Epithelial cell of proximal tubule (primary cell): ENCODE measurements around the gene TST. TPM values are rescaled to one million over a fixed set of nuclear protein-coding genes. Genes with fewer than 3 reads are reported as not detected.

Experiments used
- DNase-seq: peaks from one replicate; pipeline ENCODE4 v3.0.0-alpha.2; 2011; ENCODE audit warnings: low read depth
- H3K4me3 ChIP-seq: 2 replicates; pipeline ENCODE4 v1.5.1; 2011; ENCODE audit warnings: low read depth, mild to moderate bottlenecking, low read length
- total RNA-seq: library from RNA; depleted of rRNA; stranded (reverse); fragments of >200 nt; gene quantifications from 2 replicates; pipeline ENCODE4 v1.2.3, GENCODE V29; 2015
- TF ChIP-seq, protein P1 (sequence below): conservative IDR thresholded peaks from 2 replicates; pipeline ENCODE4 v1.5.1; 2012; ENCODE audit warnings: low read depth, mild to moderate bottlenecking, low read length

The TST gene
- total RNA-seq, 1 donor from 2014 or later: 66.9 TPM

DNA sequence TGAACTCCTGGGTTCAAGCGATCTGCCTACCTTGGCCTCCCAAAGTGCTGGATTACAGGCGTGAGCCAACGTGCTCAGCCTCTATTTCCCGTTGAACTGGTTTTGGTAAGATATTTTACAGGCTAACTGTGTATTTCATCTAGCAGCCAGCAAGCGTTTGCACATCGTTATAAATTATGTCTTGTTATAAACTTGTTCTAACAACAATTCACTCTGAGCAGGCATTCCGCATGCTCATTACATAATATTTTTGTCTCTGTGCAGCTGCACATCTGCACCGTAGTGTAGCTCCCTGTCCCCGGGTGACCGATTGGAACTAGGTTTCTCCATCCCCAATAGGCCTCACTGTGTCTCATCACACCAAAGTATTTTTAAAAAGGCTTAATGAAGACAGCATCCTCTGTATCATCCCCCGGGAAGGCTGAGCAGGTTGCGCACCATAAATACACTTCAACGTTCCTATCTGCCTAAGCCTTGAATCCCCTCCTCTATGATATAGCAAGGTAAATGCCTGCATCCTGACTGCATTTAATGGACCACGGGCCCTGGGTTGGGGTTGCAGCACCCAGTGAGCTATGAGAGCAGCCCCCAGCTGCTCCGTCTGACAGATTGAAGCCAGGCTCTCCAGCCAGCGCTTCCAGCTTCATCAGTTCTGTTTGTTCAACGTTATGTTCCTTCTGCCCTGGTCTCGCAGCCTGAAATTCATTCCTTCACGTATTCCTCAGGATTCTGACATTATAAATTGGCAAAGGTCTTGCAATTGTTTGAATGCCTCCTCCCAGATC lies 47.7 kb downstream of the TST start:
- no peak for DNase-seq
- no peak overlapping the region for H3K4me3 ChIP-seq
- TF ChIP-seq, protein P1, sequence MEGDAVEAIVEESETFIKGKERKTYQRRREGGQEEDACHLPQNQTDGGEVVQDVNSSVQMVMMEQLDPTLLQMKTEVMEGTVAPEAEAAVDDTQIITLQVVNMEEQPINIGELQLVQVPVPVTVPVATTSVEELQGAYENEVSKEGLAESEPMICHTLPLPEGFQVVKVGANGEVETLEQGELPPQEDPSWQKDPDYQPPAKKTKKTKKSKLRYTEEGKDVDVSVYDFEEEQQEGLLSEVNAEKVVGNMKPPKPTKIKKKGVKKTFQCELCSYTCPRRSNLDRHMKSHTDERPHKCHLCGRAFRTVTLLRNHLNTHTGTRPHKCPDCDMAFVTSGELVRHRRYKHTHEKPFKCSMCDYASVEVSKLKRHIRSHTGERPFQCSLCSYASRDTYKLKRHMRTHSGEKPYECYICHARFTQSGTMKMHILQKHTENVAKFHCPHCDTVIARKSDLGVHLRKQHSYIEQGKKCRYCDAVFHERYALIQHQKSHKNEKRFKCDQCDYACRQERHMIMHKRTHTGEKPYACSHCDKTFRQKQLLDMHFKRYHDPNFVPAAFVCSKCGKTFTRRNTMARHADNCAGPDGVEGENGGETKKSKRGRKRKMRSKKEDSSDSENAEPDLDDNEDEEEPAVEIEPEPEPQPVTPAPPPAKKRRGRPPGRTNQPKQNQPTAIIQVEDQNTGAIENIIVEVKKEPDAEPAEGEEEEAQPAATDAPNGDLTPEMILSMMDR: no peak

DNA sequence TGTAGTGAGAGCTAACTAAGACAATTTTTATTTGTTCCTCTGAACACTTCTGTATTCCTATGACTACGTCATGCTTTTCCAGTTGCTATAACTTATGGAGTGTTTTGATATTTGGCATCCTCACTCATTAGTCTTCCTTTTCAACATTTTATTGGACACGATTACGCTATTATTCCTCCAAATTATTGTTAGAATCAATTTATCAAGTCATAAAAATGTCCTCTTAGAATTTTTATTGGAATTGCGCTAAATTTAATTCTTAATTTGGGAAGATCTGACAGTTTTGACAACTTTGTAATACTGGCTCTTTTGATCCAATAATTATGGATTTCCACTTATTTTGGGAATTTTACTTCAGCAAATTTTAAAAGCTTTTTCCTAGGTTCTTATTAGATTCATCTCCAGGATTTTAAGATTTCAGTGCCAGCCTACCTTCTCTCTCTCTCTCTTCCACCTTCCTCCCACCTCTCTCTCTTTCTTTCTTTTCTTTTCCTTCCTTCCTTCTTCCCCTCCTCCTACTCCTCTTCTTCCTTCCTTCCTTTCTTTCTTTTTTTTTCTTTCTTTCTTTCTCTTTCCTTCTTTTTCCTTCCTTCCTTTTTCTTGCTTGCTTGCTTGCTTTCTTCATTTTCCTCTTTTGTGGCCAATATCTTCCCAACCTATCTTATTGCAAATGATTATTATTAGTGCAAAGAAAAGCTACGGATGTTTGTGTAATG lies 50.8 kb downstream of the TST start:
- TF ChIP-seq, protein P1: no peak
- no peak overlapping the region for H3K4me3 ChIP-seq

DNA sequence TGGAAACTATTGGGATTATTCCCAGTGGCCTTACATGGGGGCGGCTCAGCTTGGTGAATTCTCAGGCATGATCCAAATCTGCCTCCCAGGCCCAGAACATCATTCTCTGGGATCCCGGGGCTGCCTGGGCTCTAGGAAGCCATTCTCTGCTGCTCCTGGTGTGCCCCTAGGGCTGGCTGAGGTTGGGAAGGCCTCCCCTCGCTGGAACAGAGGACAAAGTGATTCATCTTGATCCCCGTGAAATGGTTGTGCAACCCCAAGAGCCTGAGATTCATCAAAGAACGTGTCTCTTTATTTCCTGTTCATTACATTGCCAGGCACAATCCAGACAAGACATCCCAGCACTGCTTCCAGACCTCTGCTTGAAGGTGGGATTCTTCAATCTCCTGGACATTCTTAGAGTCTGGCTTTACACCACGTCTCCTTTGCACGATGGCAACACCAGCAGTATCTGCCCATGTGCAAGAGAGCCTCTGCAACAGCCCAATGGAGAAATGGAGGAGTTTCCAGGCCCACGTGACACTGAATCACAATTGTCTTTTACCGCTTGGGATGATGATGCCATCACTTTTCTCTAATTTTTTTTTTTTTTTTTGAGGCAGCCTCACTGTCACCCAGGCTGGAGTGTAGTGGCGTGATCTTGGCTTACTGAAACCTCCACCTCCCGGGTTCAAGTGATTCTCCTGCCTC lies 52.3 kb downstream of the TST start:
- no peak for DNase-seq
- H3K4me3 ChIP-seq: no peak overlapping the region
- TF ChIP-seq, protein P1: no peak

More for the DNA sequence above, 50.8 kb downstream of the TST start:
- DNase-seq: no peak

DNA sequence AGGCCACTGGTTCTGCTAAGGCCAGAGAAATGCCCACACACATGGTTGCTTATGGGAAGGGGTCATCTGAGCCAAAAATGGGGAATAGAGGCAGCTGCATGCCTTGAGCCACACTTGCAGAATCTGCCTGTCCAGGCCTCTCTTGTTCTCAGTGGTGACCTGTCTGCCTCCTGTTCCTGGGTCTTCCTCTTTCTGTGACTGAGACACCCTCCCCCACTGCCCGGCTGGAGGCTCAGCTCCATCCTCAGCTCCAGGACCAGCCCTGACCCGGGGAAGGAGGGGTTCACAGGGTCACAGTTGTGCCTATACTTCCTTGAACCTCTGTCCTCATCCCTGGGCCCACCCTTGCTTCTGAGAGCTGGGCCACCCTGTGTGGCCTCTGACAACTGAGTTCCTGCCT lies 53.6 kb downstream of the TST start:
- DNase-seq: no peak
- TF ChIP-seq, protein P1: no peak
- H3K4me3 ChIP-seq: no peak overlapping the region

DNA sequence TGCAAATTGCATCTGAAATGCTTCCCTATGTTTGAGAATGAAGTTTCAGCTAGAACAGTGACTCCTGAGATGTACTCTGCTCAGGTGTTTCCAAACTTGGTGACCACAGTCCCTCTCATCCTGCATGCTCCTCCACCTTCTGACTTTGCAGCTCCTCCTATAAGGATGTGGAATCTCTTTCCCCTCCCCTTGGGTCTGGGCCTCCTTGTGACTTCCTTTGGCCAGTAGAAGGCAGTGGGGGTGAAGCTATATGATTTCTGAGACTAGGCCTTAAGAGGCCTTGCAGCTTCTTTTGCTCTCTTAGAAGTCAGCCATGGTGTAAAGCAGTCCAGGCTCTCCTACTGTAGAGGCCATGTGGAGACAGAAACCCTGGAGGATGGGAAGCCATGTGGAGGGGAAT lies 55.1 kb downstream of the TST start:
- H3K4me3 ChIP-seq: no peak overlapping the region
- DNase-seq: no peak
- TF ChIP-seq, protein P1: no peak

DNA sequence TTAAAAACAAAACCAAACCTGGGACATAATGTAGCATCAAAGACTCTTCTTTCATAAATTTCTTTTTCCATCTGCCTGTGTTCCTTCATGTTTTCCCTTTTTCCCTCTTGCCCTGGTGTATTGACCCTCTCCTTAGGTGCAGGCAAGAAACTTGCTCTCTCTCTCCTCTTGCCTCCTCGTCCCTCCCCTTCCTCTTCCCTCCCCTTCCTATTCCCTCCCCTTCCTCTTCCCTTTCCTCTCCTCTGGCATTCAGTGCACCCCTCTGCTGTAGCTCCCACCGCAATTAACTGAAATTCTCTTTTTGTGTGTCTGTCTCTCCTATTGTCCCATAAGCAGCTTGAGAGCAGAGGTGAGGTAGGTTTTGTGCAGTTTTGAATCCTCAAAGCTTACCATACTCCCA lies 55.9 kb downstream of the TST start:
- TF ChIP-seq, protein P1: no peak
- DNase-seq: no peak
- H3K4me3 ChIP-seq: no peak overlapping the region
